HG02970 (cell line): ENCODE data around the gene PPP5C.
"Not testable (repeated sequence)": the region's sequence is repeated elsewhere in the genome, so short reads cannot be mapped to it uniquely, and the experiment has no call there.

Experiments
- ATAC-seq: cut with Tn5 transposase; IDR thresholded peaks from one replicate; pipeline ENCODE4 v1.9.1; 2021; ENCODE audit warnings: mild to moderate bottlenecking, moderate library complexity, moderate number of reproducible peaks; ENCODE audit not compliant: unreplicated experiment, low FRiP score

The PPP5C gene

GRCh38 chr19:46427518-46428045 lies 80.7 kb downstream of the PPP5C start:
- ATAC-seq = no peak

GRCh38 chr19:46428239-46429135 lies 81.6 kb downstream of the PPP5C start, which contains the start of gene PNMA8C:
Gene PNMA8C, minus strand, starts transcription at chr19:46428936. Its CDS starts 577 bp downstream, at chr19:46428359.
- no peak for ATAC-seq

GRCh38 chr19:46429999-46430398 lies 83.1 kb downstream of the PPP5C start:
- ATAC-seq = no peak

- no peak for ATAC-seq
These were observed 84.9 kb downstream of the PPP5C start for GRCh38 chr19:46431824-46432223.

- not testable (repeated sequence) for ATAC-seq
These were observed 86.6 kb downstream of the PPP5C start for GRCh38 chr19:46433470-46433869.

- ATAC-seq = no peak
These were observed 88.1 kb downstream of the PPP5C start for GRCh38 chr19:46435009-46435408.

- ATAC-seq = not testable (repeated sequence)
These were observed 88.8 kb downstream of the PPP5C start for GRCh38 chr19:46435689-46436088.
